GM10266 (cell line): Measurements from ENCODE around the gene DNAJB4.

Source experiments
- DNase-seq: peaks from one replicate; pipeline ENCODE4 v3.0.0; 2012; ENCODE audit errors: extremely low spot score
- TF ChIP-seq, protein P1 (sequence below): IDR thresholded peaks from 2 replicates; pipeline ENCODE4 v1.5.1; 2012; ENCODE audit warnings: mild to moderate bottlenecking, low read depth; ENCODE audit not compliant: control insufficient read depth, insufficient read depth; ENCODE audit errors: missing control alignments

The DNAJB4 gene

DNA sequence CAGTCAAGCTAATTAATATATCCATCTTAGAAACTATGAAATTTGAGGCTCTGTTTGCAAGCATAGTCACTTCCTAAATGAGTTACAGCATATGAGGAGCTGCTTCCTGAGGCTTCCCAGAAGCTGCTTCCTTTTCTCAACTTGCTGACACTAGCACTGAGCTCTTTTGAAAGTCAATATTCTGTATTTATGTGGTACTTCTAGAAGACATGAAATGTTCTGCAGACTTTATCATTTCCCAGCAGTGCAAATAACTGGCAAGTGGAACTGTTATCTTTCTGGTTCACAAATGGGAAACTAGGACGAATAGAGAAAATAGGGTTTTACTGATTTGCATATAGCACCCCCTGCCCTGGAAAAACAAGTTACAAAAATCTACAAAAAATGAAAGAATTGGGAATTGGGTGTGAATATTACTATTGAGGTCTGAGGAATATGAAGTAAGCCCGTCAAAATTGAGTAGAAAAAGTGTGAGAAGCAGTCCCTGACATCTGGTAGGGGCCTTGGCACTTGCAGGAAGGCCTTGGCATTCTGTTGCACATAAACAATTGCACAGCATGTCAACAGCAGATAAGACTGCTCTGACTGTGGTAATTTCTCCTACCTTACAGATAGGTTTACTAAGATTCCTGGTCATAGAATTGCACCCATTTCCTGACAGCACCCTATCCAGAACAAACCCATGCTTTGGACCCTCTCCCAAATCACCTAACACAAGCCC is 48.1 kb downstream of the DNAJB4 start:
- TF ChIP-seq, protein P1, sequence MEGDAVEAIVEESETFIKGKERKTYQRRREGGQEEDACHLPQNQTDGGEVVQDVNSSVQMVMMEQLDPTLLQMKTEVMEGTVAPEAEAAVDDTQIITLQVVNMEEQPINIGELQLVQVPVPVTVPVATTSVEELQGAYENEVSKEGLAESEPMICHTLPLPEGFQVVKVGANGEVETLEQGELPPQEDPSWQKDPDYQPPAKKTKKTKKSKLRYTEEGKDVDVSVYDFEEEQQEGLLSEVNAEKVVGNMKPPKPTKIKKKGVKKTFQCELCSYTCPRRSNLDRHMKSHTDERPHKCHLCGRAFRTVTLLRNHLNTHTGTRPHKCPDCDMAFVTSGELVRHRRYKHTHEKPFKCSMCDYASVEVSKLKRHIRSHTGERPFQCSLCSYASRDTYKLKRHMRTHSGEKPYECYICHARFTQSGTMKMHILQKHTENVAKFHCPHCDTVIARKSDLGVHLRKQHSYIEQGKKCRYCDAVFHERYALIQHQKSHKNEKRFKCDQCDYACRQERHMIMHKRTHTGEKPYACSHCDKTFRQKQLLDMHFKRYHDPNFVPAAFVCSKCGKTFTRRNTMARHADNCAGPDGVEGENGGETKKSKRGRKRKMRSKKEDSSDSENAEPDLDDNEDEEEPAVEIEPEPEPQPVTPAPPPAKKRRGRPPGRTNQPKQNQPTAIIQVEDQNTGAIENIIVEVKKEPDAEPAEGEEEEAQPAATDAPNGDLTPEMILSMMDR: no peak
- no peak for DNase-seq

DNA sequence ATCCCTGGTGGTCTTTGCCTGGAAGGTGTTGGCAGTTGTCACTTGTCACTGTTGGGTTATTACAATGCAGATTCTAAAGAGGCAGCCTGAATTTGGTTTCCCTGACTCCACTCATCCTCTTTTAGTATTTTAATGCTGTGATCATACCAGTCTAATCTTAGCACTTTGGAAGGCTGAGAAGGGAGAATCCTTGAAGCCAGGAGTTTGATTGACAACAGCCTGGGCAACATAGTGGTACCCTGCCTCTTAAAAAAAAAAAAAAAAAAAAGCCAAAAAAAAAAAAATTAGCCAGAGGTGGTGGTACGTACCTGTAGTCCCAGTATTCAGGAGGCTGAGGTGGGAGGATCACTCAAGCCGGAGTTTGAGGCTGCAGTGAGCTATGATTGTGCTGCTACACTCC is 48.8 kb downstream of the DNAJB4 start:
- TF ChIP-seq, protein P1: no peak
- no peak for DNase-seq

DNA sequence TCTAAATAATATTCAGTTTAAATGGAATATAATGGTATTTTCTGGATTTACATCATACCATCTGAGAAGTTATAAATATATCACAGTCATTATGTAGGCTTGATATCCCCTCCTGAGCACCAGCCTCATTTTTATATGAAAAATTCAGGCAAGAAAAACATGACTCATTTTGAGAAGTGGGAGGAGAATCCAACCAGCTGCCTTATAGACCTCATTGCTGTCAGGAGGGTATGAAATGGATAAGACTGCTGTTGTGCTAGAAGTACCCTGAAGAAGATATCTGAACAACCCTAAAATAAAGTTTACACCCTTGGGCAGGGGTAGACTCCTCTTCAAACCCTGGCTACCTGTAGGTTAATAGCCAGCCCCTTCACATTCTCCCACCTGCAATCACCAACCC is 49.8 kb downstream of the DNAJB4 start:
- TF ChIP-seq, protein P1: no peak
- no peak for DNase-seq

DNA sequence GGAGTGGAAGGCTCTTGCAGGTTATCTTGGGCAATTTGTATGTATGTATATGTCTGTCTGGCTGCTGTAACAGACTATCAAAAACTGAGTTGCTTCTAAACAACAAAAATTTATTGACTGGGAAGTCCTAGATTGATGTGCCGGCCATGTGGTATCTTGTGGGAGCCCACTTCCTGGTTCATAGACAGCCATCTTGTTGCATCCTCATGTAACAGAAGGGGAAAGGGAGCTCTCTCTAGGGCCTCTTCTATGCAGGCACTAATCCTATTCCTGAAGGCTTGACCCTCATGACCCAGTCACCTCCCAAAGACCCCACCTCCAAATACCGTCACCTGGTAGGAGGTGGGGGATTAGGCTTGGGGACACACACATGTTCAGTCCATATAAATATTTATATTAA is 50.2 kb downstream of the DNAJB4 start:
- no peak for DNase-seq
- TF ChIP-seq, protein P1: no peak

DNA sequence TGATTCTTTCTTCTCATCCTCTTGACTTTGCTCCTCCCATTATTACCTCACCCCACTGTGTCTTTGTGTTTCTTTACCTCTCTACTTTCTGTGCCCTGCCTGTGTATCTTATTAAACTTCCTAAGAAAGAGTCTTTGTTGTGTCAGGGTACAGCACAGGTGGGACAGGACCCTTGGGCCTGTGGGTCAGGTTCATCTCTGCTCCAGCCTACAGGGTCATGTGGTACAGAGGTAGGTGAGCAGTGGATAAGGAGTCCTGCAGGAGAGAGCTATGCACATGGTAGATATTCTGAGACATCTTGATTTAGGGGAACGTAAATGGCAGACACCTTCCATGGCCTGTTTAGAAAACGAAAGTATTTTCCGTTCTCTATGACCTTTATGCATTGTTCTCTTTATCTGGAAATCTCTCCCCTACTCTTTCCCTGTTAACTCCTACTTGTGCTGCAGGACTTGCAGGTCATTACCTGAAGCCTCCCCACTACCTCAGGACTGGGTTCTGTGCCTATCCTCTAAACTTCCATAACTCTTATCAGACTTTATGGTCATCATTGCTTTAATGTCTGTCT is 50.9 kb downstream of the DNAJB4 start:
- DNase-seq: no peak
- TF ChIP-seq, protein P1: no peak

DNA sequence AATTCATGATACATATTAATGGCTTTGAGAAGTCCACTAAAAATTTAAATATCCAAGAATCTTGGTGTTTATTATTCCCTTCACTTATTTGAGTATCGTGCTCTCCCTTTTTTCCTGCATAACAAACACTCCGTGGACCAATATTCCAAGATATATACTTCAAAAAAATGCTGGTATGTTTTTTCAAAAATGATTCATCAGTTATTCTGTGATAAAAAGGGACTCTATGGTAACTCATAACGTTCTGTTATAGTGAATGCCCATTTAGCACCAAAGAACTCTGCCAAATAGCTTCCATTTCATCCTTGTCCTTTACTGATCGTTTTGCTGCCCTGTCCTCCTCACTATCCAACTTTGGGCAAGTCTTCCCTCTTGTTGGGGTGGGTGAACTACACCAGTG is 53.9 kb downstream of the DNAJB4 start:
- TF ChIP-seq, protein P1: no peak
- DNase-seq: no peak

DNA sequence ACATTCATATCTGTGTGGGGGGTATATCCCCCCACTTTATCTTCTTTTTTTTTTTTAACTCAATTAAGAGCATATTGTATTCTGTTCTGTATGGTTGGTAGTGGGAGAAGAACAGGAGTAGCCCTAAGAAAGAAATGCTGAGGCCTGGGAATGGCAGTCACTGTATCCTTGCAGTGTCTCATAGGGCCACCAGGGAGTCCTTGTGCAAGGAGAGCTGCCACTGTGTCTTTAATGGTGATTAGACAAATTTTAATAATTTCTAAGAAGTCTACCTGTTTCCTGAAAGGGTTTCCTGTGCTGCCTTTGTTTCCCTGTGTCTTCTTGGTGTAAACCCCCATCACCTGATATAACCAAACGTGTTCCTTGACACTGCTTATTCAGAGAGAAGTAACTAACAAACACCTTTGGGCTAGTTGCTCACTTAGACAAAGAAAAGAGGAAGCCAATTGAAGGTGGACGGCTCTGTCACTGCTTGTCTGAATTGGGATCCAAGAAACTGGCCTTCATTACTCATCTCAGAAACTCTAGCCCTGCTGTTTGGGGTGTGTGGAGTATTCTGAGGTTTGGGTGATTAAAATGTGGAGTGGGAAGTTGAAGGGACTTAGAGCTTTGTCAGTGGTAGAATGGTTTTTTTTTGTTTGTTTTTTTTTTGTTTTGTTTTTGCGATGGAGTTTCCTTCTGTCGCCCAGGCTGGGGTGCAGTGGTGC is 56.3 kb downstream of the DNAJB4 start:
- no peak for DNase-seq
- TF ChIP-seq, protein P1: no peak
